SU-DHL-6 (cell line): ENCODE measurements around the gene NRIP3.

Experiments
- H2AFZ ChIP-seq: fragments of 200-600 bp; sonication (generic); 2 replicates; pipeline ENCODE4 v1.6.1; 2014; ENCODE audit warnings: low read depth, mild to moderate bottlenecking, moderate library complexity, mixed read lengths, antibody characterized with exemption, low read length; ENCODE audit not compliant: severe bottlenecking
- H3F3A ChIP-seq: fragments of 200-600 bp; shearing (Covaris generic); 2 replicates; pipeline ENCODE4 v1.6.0; 2016; ENCODE audit warnings: antibody characterized with exemption, mild to moderate bottlenecking; ENCODE audit not compliant: insufficient read depth
- H3K27ac ChIP-seq: fragments of 200-600 bp; sonication (generic); 2 replicates; pipeline ENCODE4 v1.5.1; 2016; ENCODE audit warnings: low read depth, mild to moderate bottlenecking, low read length, moderate library complexity, mixed read lengths
- H3K27me3 ChIP-seq: fragments of 200-600 bp; sonication (generic), shearing (Covaris generic); 2 replicates; pipeline ENCODE4 v1.6.0; 2014; ENCODE audit warnings: mild to moderate bottlenecking, low read length
- H3K36me3 ChIP-seq: fragments of 200-600 bp; sonication (generic); 2 replicates; pipeline ENCODE4 v1.6.1; 2014; ENCODE audit warnings: mild to moderate bottlenecking, low read length, mixed read lengths
- H3K4me2 ChIP-seq: fragments of 300-600, 200-600 bp; shearing (Covaris generic), sonication (generic); 2 replicates; pipeline ENCODE4 v1.6.0; 2014; ENCODE audit warnings: low read length, low read depth, mild to moderate bottlenecking; ENCODE audit not compliant: poor library complexity, severe bottlenecking
- H3K4me3 ChIP-seq: fragments of 200-600 bp; sonication (generic); 2 replicates; pipeline ENCODE4 v1.5.1; 2014; ENCODE audit warnings: antibody characterized with exemption, low read length, mild to moderate bottlenecking, mixed read lengths; ENCODE audit not compliant: insufficient read depth, poor library complexity, severe bottlenecking
- H3K79me2 ChIP-seq: fragments of 200-600 bp; sonication (generic); 2 replicates; pipeline ENCODE4 v1.6.1; 2014; ENCODE audit warnings: mild to moderate bottlenecking, low read length, moderate library complexity; ENCODE audit not compliant: insufficient read depth
- H3K9ac ChIP-seq: fragments of 200-600 bp; sonication (generic); 2 replicates; pipeline ENCODE4 v1.7.0; 2014; ENCODE audit warnings: mild to moderate bottlenecking, low read length
- H3K9me2 ChIP-seq: fragments of 200-600 bp; sonication (generic); replicated peaks from 2 replicates; pipeline ENCODE4 v1.6.1; 2014; ENCODE audit warnings: low read length; ENCODE audit not compliant: insufficient read depth
- H3K9me3 ChIP-seq: fragments of 200-600 bp; sonication (generic); 2 replicates; pipeline ENCODE4 v1.6.1; 2014; ENCODE audit warnings: low read length, mixed read lengths; ENCODE audit not compliant: insufficient read depth
- H4K20me1 ChIP-seq: fragments of 200-600 bp; sonication (generic); 2 replicates; pipeline ENCODE4 v1.6.1; 2014; ENCODE audit warnings: low read depth, mild to moderate bottlenecking, antibody characterized with exemption, low read length, moderate library complexity, mixed read lengths
- CTCF ChIP-seq: fragments of 200-600 bp; sonication (generic); IDR thresholded peaks from one replicate; pipeline ENCODE4 v1.5.1; 2017; ENCODE audit warnings: antibody characterized with exemption, mild to moderate bottlenecking, low read length, moderate library complexity; ENCODE audit not compliant: insufficient read depth, poor library complexity, severe bottlenecking
- EZH2phosphoT487 ChIP-seq: fragments of 200-600 bp; sonication (generic), shearing (Covaris generic); conservative IDR thresholded peaks from 2 replicates; pipeline ENCODE4 v1.6.1; 2018; ENCODE audit warnings: mild to moderate bottlenecking, antibody characterized with exemption, low read length, moderate library complexity, mixed read lengths

Gene NRIP3

GRCh38 chr11:9008661-9009060, 4.9 kb upstream of the NRIP3 start:
- H3K36me3 ChIP-seq = no peaks in the 10 kb centered on the region
- no peaks in the 10 kb centered on the region for H3K9me2 ChIP-seq
- no peaks in the 10 kb centered on the region for H4K20me1 ChIP-seq
- no peak overlapping the region for H3K27ac ChIP-seq
- no peak overlapping the region for H3K9ac ChIP-seq
- no peaks in the 10 kb centered on the region for H3K27me3 ChIP-seq
- H3F3A ChIP-seq = no peaks in the 10 kb centered on the region
- no peak overlapping the region for H3K4me3 ChIP-seq
- no peaks in the 10 kb centered on the region for H3K79me2 ChIP-seq
- no peaks in the 10 kb centered on the region for H3K9me3 ChIP-seq
- H3K4me2 ChIP-seq = no peak overlapping the region
- no peak overlapping the region for H2AFZ ChIP-seq
- no peak for TF ChIP-seq CTCF
- no peak for TF ChIP-seq EZH2phosphoT487

- no peak overlapping the region for H3K4me3 ChIP-seq
- no peaks in the 10 kb centered on the region for H3K79me2 ChIP-seq
- H3K9me3 ChIP-seq = no peaks in the 10 kb centered on the region
- no peak overlapping the region for H2AFZ ChIP-seq
- no peaks in the 10 kb centered on the region for H3K27me3 ChIP-seq
- H4K20me1 ChIP-seq = no peaks in the 10 kb centered on the region
- H3K4me2 ChIP-seq = no peak overlapping the region
- H3K36me3 ChIP-seq = no peaks in the 10 kb centered on the region
- H3K9ac ChIP-seq = no peak overlapping the region
- no peaks in the 10 kb centered on the region for H3K9me2 ChIP-seq
- H3F3A ChIP-seq = no peaks in the 10 kb centered on the region
- TF ChIP-seq EZH2phosphoT487 (no peak), CTCF (no peak)
- H3K27ac ChIP-seq = no peak overlapping the region
Observed at GRCh38 chr11:9008011-9008550, 4.3 kb upstream of the NRIP3 start.

- Histone ChIP-seq H3K9me2 (no peaks in the 10 kb centered on the region), H2AFZ (no peak overlapping the region), H3K27ac (no peak overlapping the region), H3K4me3 (no peak overlapping the region), H3K79me2 (no peaks in the 10 kb centered on the region), H4K20me1 (no peaks in the 10 kb centered on the region), H3K36me3 (no peaks in the 10 kb centered on the region), H3K4me2 (no peak overlapping the region), H3K9ac (no peak overlapping the region), H3K27me3 (no peaks in the 10 kb centered on the region), H3F3A (no peaks in the 10 kb centered on the region), H3K9me3 (no peaks in the 10 kb centered on the region)
- TF ChIP-seq EZH2phosphoT487 (no peak), CTCF (no peak)
Observed at GRCh38 chr11:9005087-9005486, 1.3 kb upstream of the NRIP3 start.
